Left ventricle myocardium inferior (tissue), 1 donor: ENCODE data around the gene LMNTD1. TPM values are rescaled to one million over a fixed set of nuclear protein-coding genes. Genes with fewer than 3 reads are reported as not detected.

ENCODE experiments used
- DNase-seq: peaks from one replicate; pipeline ENCODE4 v3.0.0-alpha.2; 2020
- H3K27ac ChIP-seq: fragments of 200-600 bp; replicated peaks from 2 replicates; pipeline ENCODE4 v1.8.0; 2021
- H3K27me3 ChIP-seq: fragments of 200-600 bp; 2 replicates; pipeline ENCODE4 v1.8.0; 2021; ENCODE audit warnings: low read depth
- H3K36me3 ChIP-seq: fragments of 200-600 bp; 2 replicates; pipeline ENCODE4 v1.8.0; 2021
- H3K4me1 ChIP-seq: fragments of 200-600 bp; 2 replicates; pipeline ENCODE4 v1.8.0; 2021
- H3K4me3 ChIP-seq: fragments of 200-600 bp; 2 replicates; pipeline ENCODE4 v1.8.0; 2021; ENCODE audit warnings: mild to moderate bottlenecking, moderate library complexity
- H3K9me3 ChIP-seq: fragments of 200-600 bp; replicated peaks from 2 replicates; pipeline ENCODE4 v1.8.0; 2021
- intact Hi-C: fragments of 100-400 bp; cut with micrococcal nuclease; formaldehyde crosslinking; loops from one replicate; pipeline ENCODE4 v1.11.0; 2022
- total RNA-seq: library from RNA; stranded (reverse); fragmentation: NEBNext Ultra II Directional; extraction: Animal tissue kit (Norgen Biotek cat#: 25700); gene quantifications from one replicate; pipeline ENCODE4 v1.2.1, GENCODE V29; 2021
- TF ChIP-seq, protein P1 (sequence below): fragments of 200-600 bp; IDR thresholded peaks from 2 replicates; pipeline ENCODE4 v1.8.0; 2021; ENCODE audit warnings: antibody characterized with exemption, mild to moderate bottlenecking, borderline replicate concordance
- donor health status: DM: no; HTN: yes; CAD: no; lungs with severe emphysema.

LMNTD1 gene
- total RNA-seq, 1 donor from 2014 or later: not detected

DNA sequence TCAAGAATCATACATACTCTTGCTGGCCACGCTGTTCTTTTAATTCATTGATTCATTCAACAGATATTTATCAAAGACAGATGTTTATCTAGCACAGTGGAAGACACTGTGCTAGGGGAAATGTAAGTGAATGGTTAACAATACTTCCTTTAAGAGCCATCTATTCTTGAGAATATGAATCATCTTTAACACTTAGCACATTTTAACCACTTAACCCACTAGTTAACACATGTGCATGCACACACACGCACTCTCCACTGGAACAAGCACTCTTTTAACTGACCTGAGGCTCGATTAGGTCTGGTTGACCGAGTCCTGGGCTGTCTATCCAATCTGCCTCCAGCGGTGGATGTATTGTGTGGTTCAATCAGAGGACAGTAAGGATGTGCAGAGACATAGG is 34.6 kb downstream of the LMNTD1 start:
- H3K27me3 ChIP-seq: no peaks in the 10 kb centered on the region
- intact Hi-C loops: no loop called here
- no peaks in the 10 kb centered on the region for H3K9me3 ChIP-seq
- no peaks in the 10 kb centered on the region for H3K4me1 ChIP-seq
- no peak overlapping the region for H3K4me3 ChIP-seq
- TF ChIP-seq, protein P1, sequence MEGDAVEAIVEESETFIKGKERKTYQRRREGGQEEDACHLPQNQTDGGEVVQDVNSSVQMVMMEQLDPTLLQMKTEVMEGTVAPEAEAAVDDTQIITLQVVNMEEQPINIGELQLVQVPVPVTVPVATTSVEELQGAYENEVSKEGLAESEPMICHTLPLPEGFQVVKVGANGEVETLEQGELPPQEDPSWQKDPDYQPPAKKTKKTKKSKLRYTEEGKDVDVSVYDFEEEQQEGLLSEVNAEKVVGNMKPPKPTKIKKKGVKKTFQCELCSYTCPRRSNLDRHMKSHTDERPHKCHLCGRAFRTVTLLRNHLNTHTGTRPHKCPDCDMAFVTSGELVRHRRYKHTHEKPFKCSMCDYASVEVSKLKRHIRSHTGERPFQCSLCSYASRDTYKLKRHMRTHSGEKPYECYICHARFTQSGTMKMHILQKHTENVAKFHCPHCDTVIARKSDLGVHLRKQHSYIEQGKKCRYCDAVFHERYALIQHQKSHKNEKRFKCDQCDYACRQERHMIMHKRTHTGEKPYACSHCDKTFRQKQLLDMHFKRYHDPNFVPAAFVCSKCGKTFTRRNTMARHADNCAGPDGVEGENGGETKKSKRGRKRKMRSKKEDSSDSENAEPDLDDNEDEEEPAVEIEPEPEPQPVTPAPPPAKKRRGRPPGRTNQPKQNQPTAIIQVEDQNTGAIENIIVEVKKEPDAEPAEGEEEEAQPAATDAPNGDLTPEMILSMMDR: no peak
- no peak for DNase-seq
- H3K36me3 ChIP-seq: no peaks in the 10 kb centered on the region
- H3K27ac ChIP-seq: no peak overlapping the region

DNA sequence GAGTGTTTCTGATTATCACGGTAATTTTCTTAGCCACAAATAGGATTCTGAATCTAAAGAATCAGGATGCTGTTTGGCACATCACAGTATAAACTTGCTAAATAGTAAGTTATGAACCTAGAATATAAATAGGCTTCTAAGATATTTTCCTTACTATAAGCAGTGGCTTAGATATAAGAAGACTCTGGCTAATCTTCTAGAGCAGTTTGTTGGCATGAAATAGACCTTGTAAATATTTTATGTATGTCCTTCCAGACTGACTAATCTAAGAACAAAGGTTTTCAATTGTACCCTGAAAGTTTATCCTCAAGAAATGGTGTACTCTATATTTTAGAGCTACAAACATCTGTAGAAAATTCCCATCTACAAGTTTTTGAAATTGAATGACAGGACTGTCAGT is 48.3 kb downstream of the LMNTD1 start:
- no peaks in the 10 kb centered on the region for H3K4me1 ChIP-seq
- intact Hi-C loops: no loop called here
- TF ChIP-seq, protein P1: no peak

DNA sequence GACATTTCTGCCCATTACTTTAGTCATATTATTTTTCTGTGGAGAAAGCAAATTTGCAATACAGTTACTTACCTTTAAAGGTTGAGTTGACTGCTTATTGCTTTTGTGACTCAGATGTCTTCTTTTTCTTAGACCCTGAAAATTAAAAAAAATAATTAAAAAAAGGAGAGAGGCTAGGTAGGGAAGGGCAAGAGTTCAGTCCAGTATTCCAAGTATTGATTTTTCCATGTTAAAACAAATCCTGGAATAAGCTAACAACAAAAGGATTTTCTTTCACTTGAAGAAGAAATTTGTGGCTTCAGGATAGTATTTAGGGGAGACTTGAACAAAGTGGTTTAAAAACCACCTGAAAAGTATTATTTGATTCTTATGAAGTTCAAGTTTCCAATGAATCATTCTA is 49.4 kb downstream of the LMNTD1 start:
- Histone ChIP-seq H3K4me3 (no peak overlapping the region), H3K9me3 (peaks cover 6% of the 10 kb centered on the region), H3K27ac (no peak overlapping the region), H3K27me3 (peaks cover 4% of the 10 kb centered on the region), H3K36me3 (no peaks in the 10 kb centered on the region), H3K4me1 (no peaks in the 10 kb centered on the region)
- TF ChIP-seq, protein P1: no peak
- no peak for DNase-seq
- intact Hi-C loops: no loop called here

More for the DNA sequence above, 48.3 kb downstream of the LMNTD1 start:
- H3K27me3 ChIP-seq: no peaks in the 10 kb centered on the region
- no peak overlapping the region for H3K4me3 ChIP-seq
- H3K9me3 ChIP-seq: no peaks in the 10 kb centered on the region
- no peak overlapping the region for H3K27ac ChIP-seq
- no peak for DNase-seq
- no peaks in the 10 kb centered on the region for H3K36me3 ChIP-seq

DNA sequence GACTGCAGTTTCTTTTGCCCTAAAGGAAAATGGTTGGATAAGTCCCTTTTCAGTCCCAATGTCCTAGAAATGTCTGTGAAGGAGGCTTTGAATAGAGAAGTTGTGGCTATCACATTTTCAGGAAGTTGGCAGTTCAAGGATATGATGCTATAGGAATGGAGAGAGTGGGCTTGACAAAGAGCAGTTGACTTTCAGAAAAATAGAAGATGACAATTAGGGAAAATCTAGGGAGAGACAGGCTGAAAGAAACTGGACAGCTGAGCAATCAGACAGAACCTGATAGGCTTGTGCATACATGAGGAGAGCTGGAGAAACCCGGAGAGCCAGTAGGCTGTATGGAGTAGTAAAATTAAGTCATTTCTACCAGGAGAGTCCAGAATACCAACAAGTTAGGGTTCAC is 50.5 kb downstream of the LMNTD1 start:
- H3K9me3 ChIP-seq: peaks cover 12% of the 10 kb centered on the region
- no peak overlapping the region for H3K4me3 ChIP-seq
- no peak overlapping the region for H3K27ac ChIP-seq
- peaks cover 4% of the 10 kb centered on the region for H3K27me3 ChIP-seq
- TF ChIP-seq, protein P1: no peak
- no peaks in the 10 kb centered on the region for H3K4me1 ChIP-seq
- no peaks in the 10 kb centered on the region for H3K36me3 ChIP-seq
- intact Hi-C loops: no loop called here
- DNase-seq: no peak

DNA sequence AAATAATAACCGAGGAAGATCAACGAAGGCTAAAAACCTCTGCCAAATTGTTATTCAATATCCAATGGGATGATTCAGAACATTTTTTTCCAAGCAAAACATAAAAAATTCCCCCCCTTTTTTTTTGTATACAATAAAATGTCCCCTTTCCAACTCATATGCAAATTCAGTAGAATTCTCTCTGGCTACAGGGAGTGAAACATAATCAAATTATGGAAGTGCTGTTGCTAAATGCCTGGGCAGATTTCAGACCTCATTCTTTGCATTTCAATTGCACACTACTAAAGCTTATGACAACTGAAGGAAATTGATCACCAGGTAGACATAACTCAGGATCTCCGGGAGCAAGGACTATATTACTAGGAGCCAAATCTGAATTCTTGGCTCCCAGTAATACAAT is 51.0 kb downstream of the LMNTD1 start:
- H3K27me3 ChIP-seq: peaks cover 4% of the 10 kb centered on the region
- no peak overlapping the region for H3K4me3 ChIP-seq
- no peaks in the 10 kb centered on the region for H3K36me3 ChIP-seq
- DNase-seq: no peak
- no peak overlapping the region for H3K27ac ChIP-seq
- H3K4me1 ChIP-seq: no peaks in the 10 kb centered on the region
- H3K9me3 ChIP-seq: peaks cover 12% of the 10 kb centered on the region
- intact Hi-C loops: no loop called here
- TF ChIP-seq, protein P1: no peak

DNA sequence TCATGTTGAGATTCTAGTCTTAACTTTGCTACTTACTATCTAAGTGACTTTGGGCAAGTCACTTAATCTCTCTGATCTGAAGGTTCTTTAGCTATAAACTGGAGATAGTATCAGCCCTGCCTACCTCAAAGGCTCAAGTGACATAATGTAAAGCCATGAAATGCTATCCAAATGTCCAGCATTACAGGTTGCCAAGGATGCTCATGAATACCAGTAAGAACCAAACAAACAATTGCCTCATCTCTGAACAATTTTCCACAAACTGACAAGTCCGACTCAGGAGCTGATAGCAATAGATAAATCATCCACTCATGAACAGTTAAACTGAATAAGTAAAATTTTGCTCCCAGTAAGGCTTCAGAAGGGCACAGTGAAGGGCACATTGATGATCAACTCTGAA is 51.5 kb downstream of the LMNTD1 start:
- H3K9me3 ChIP-seq: peaks cover 12% of the 10 kb centered on the region
- H3K27me3 ChIP-seq: peaks cover 4% of the 10 kb centered on the region
- TF ChIP-seq, protein P1: no peak
- H3K36me3 ChIP-seq: no peaks in the 10 kb centered on the region
- H3K4me3 ChIP-seq: no peak overlapping the region
- no peaks in the 10 kb centered on the region for H3K4me1 ChIP-seq
- intact Hi-C loops: no loop called here
- DNase-seq: no peak
- H3K27ac ChIP-seq: no peak overlapping the region
